CD4-positive, alpha-beta T cell treated with Interleukin-10 for 1 hour (primary cell): Measurements from ENCODE around the gene PQBP1.

ENCODE experiments used
- DNase-seq: peaks from one replicate; pipeline ENCODE4 v3.0.0-alpha.2; 2020

The PQBP1 gene

GRCh38 chrX:48902776-48903175 lies 5.0 kb downstream of the PQBP1 start:
- no peak for DNase-seq

- DNase-seq = no peak
These were observed 5.6 kb downstream of the PQBP1 start for GRCh38 chrX:48903290-48903689.

- no peak for DNase-seq
These were observed 6.5 kb downstream of the PQBP1 start for GRCh38 chrX:48904180-48904579.

- no peak for DNase-seq
These were observed 6.9 kb downstream of the PQBP1 start for GRCh38 chrX:48904626-48905025.

GRCh38 chrX:48905090-48905790 lies 7.5 kb downstream of the PQBP1 start:
- DNase-seq = no peak

- DNase-seq = peak; percentile 31
These were observed 10.9 kb downstream of the PQBP1 start for GRCh38 chrX:48908600-48908999.

- DNase-seq = peak; percentile 52
These were observed 12.1 kb downstream of the PQBP1 start for GRCh38 chrX:48909703-48910294.

- DNase-seq = no peak
These were observed 13.2 kb downstream of the PQBP1 start for GRCh38 chrX:48910926-48911411.

GRCh38 chrX:48911412-48912182 lies 13.9 kb downstream of the PQBP1 start, which contains the start of gene SLC35A2:
TSS of gene SLC35A2 (minus strand) at chrX:48911646. CDS start at chrX:48911636, 10 bp downstream.
- peak; percentile 90 for DNase-seq

- peak; percentile 29 for DNase-seq
These were observed 16.1 kb downstream of the PQBP1 start for GRCh38 chrX:48913605-48914366.

GRCh38 chrX:48914593-48915493 lies 17.1 kb downstream of the PQBP1 start:
- peak; percentile 22 for DNase-seq

- DNase-seq = peak; percentile 93
These were observed 19.6 kb downstream of the PQBP1 start for GRCh38 chrX:48917139-48918001.

GRCh38 chrX:48918301-48918642 lies 20.5 kb downstream of the PQBP1 start:
- peak; percentile 37 for DNase-seq

- DNase-seq = peak; percentile 96
These were observed 21.1 kb downstream of the PQBP1 start, which contains the start of gene PIM2 for GRCh38 chrX:48918643-48919340. TSS of gene PIM2 (minus strand) at chrX:48919024. CDS start at chrX:48918834, 190 bp downstream.

- DNase-seq = peak; percentile 66
These were observed 21.7 kb downstream of the PQBP1 start for GRCh38 chrX:48919360-48919841.

- DNase-seq = peak; percentile 65
These were observed 22.4 kb downstream of the PQBP1 start for GRCh38 chrX:48919947-48920717.

- DNase-seq = no peak
These were observed 23.0 kb downstream of the PQBP1 start for GRCh38 chrX:48920718-48921104.

- no peak for DNase-seq
These were observed 26.0 kb downstream of the PQBP1 start for GRCh38 chrX:48923771-48924170.

- DNase-seq = no peak
These were observed 26.5 kb downstream of the PQBP1 start for GRCh38 chrX:48924270-48924669.
